HG02588 (cell line): Measurements from ENCODE around the gene LRMDA.
A peak's percentile ranks its signal among the peaks of the same experiment; 100 is the strongest.

Source experiments
- ATAC-seq: cut with Tn5 transposase; IDR thresholded peaks from one replicate; pipeline ENCODE4 v1.9.1; 2021; ENCODE audit warnings: mild to moderate bottlenecking, moderate library complexity; ENCODE audit not compliant: unreplicated experiment

Gene LRMDA

GRCh38 chr10:75401569-75402485, 29.6 kb upstream of the LRMDA start, which contains the start of gene ZNF503:
ZNF503 (minus strand) TSS chr10:75401764; CDS start chr10:75401419, 345 bp downstream.
- peak; percentile 52 for ATAC-seq

GRCh38 chr10:75402486-75403143, 28.8 kb upstream of the LRMDA start:
- no peak for ATAC-seq

- no peak for ATAC-seq
Measured at GRCh38 chr10:75403144-75403938, 28.1 kb upstream of the LRMDA start.

GRCh38 chr10:75403939-75404814, 27.2 kb upstream of the LRMDA start:
- no peak for ATAC-seq

GRCh38 chr10:75404815-75405597, 26.4 kb upstream of the LRMDA start:
- no peak for ATAC-seq

GRCh38 chr10:75405598-75406461, 25.6 kb upstream of the LRMDA start:
- no peak for ATAC-seq

- no peak for ATAC-seq
Measured at GRCh38 chr10:75406462-75407223, 24.8 kb upstream of the LRMDA start.

- ATAC-seq: no peak
Measured at GRCh38 chr10:75407224-75407712, 24.2 kb upstream of the LRMDA start.

- ATAC-seq: no peak
Measured at GRCh38 chr10:75407713-75408508, 23.5 kb upstream of the LRMDA start.

- ATAC-seq: no peak
Measured at GRCh38 chr10:75408509-75408875, 22.9 kb upstream of the LRMDA start.

GRCh38 chr10:75408911-75409885, 22.2 kb upstream of the LRMDA start:
- ATAC-seq: peak; percentile 55

GRCh38 chr10:75410132-75411005, 21.1 kb upstream of the LRMDA start:
- no peak for ATAC-seq

GRCh38 chr10:75414527-75414926, 16.9 kb upstream of the LRMDA start:
- no peak for ATAC-seq

GRCh38 chr10:75417522-75417927, 13.9 kb upstream of the LRMDA start:
- no peak for ATAC-seq

- ATAC-seq: no peak
Measured at GRCh38 chr10:75418293-75418692, 13.1 kb upstream of the LRMDA start.
